Measurements from ENCODE around the gene ARHGAP12. TPM values are rescaled to one million over a fixed set of nuclear protein-coding genes. Genes with fewer than 3 reads are reported as not detected.

The ARHGAP12 gene
- total RNA-seq, 1 experiment from 2014 or later = 62.3 TPM

DNA sequence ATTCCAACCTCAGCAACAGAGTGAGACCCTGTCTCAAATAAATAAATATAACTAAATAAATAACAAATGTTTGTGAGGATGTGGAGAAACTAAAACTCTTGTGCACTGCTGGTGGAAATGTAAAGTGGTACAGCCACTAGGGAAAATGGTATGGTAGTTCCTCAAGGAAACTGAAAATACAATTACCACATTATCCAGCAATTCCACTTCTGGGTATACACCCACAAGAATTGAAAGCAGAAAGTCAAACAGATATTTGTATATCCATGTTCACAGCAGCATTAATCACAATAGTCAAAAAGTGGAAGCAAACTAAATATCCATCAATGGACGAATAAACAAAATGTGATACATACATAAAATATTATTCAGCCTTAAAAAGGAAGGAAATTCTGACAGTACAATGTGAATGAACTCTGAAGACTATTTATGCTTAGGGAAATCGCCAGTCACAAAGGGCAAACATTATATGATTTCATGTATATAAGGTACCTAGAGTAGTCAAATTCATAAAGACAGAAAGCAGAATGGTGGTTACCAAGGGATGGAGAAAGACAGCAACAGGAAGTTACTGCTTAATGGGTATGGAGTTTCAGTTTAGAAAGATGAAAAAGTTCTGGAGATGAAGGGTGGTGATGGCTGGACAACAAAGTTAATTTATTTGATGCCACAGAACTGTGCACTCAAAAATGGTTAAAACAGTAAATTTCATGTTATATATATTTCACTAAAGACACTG, 9.8 kb downstream of the ARHGAP12 start:
- H3K36me3 ChIP-seq (ENCODE audit: control insufficient read depth, insufficient read depth, low read length) = no peaks in the 10 kb centered on the region
- DNase-seq = no peak
- H3K4me3 ChIP-seq (ENCODE audit: low read depth, low read length) = no peak overlapping the region
- TF ChIP-seq, protein P1, sequence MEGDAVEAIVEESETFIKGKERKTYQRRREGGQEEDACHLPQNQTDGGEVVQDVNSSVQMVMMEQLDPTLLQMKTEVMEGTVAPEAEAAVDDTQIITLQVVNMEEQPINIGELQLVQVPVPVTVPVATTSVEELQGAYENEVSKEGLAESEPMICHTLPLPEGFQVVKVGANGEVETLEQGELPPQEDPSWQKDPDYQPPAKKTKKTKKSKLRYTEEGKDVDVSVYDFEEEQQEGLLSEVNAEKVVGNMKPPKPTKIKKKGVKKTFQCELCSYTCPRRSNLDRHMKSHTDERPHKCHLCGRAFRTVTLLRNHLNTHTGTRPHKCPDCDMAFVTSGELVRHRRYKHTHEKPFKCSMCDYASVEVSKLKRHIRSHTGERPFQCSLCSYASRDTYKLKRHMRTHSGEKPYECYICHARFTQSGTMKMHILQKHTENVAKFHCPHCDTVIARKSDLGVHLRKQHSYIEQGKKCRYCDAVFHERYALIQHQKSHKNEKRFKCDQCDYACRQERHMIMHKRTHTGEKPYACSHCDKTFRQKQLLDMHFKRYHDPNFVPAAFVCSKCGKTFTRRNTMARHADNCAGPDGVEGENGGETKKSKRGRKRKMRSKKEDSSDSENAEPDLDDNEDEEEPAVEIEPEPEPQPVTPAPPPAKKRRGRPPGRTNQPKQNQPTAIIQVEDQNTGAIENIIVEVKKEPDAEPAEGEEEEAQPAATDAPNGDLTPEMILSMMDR (IDR thresholded peaks at IDR 0.05; ENCODE audit: insufficient read depth in 1 of 2, low read depth in 1 of 2, low read length in 1 of 2, severe bottlenecking in 1 of 2, unreplicated experiment in 1 of 2) = no peak
- H3K4me1 Mint-ChIP-seq (ENCODE audit: low read depth, unreplicated experiment) = peaks cover 13% of the 10 kb centered on the region
- ChIA-PET CTCF (no interaction called here), POLR2A (no interaction called here)
- peaks cover 12% of the 10 kb centered on the region for H3K4me1 ChIP-seq
- intact Hi-C loops (cut with micrococcal nuclease; ENCODE audit: unreplicated experiment) = no loop called here
- no peak overlapping the region for H3K27ac Mint-ChIP-seq (ENCODE audit: unreplicated experiment)
- peaks cover 17% of the 10 kb centered on the region for H3K36me3 Mint-ChIP-seq (ENCODE audit: insufficient read depth, unreplicated experiment)
- no peaks in the 10 kb centered on the region for H3K27me3 Mint-ChIP-seq (ENCODE audit: insufficient read depth, unreplicated experiment)
- H3K9me3 Mint-ChIP-seq (ENCODE audit: unreplicated experiment) = no peaks in the 10 kb centered on the region
- no peak overlapping the region for H3K4me3 Mint-ChIP-seq (ENCODE audit: unreplicated experiment)
- H3K9me3 ChIP-seq = no peaks in the 10 kb centered on the region
- H3K27me3 ChIP-seq (replicated peaks; ENCODE audit: control insufficient read depth, insufficient read depth, low read length) = no peaks in the 10 kb centered on the region
- BruUV-seq (replicated peaks) = no TSS peak

DNA sequence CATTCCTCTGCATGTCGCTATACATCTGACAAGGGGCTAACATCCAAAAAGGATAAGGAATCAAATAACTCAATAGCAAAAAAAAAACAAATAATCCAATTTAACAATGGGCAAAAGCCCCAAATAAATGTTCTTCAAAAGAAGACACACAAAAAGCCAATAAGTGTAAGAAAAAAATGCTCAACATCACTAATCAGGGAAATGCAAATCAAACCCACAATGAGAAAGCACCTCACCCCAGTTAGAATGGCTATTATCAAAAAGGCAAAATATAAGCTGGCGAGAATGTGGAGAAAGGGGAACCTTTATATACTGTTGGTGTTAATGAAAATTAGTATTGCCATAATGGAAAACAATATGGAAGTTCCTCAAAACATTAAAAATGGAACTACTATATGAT, 14.3 kb downstream of the ARHGAP12 start:
- Mint-ChIP-seq H3K27me3 (ENCODE audit: insufficient read depth, unreplicated experiment) (no peaks in the 10 kb centered on the region), H3K4me3 (ENCODE audit: unreplicated experiment) (no peak overlapping the region), H3K9me3 (ENCODE audit: unreplicated experiment) (no peaks in the 10 kb centered on the region), H3K36me3 (ENCODE audit: insufficient read depth, unreplicated experiment) (peaks cover 19% of the 10 kb centered on the region), H3K27ac (ENCODE audit: unreplicated experiment) (no peak overlapping the region), H3K4me1 (ENCODE audit: low read depth, unreplicated experiment) (peaks cover 29% of the 10 kb centered on the region)
- Histone ChIP-seq H3K4me3 (ENCODE audit: low read depth, low read length) (no peak overlapping the region), H3K4me1 (peaks cover 34% of the 10 kb centered on the region), H3K36me3 (ENCODE audit: control insufficient read depth, insufficient read depth, low read length) (no peaks in the 10 kb centered on the region), H3K27me3 (replicated peaks; ENCODE audit: control insufficient read depth, insufficient read depth, low read length) (no peaks in the 10 kb centered on the region), H3K9me3 (no peaks in the 10 kb centered on the region)
- BruUV-seq (replicated peaks) = no TSS peak
- intact Hi-C loops (cut with micrococcal nuclease; ENCODE audit: unreplicated experiment) = no loop called here
- TF ChIP-seq, protein P1 (IDR thresholded peaks at IDR 0.05; ENCODE audit: insufficient read depth in 1 of 2, low read depth in 1 of 2, low read length in 1 of 2, severe bottlenecking in 1 of 2, unreplicated experiment in 1 of 2) = no peak
- ChIA-PET CTCF (no interaction called here), POLR2A (no interaction called here)
- no peak for DNase-seq

DNA sequence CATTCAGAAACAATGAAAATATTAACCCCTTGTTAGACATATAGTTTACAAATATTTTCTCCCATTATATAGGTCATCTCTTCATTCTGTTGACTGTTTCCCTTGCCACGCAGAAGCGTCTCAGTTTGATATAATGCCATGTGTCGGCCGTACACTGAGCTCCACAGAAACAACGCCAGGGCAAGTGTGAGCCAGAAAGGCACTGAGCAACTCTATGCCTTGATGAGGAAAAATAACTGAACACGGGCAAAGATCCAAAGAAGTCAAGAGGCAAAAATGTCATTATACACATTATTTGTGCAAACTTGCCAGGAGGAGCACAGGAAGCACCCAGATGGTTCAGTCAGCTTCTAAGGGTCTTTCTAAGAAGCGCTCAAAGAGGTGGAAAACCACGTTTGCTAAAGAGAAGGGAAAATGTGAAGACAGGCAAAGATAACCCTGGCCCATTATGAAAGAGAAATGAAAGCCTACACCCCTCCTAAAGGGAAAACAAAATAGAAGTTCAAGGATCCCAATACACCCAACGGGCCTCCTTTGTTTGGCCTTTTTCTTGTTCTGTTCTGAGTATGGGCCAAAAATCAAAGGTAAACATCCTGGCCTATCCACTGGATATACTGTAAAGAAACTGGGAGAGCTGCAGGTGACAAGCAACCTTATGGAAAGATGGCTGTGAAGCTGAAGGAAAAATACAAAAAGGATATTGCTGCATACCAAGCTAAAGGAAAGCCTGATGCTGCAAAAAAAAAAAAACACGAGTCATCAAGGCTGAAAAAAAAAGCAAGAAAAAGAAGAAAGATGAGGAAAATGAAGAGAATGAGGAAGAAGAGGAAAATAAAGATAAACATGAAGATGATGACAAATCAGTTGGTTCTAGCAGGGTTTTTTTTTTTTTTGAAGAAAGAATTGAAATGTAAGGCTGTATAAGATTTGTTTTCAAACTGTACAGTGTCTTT, 15.5 kb downstream of the ARHGAP12 start:
- H3K4me1 ChIP-seq = peaks cover 34% of the 10 kb centered on the region
- H3K9me3 ChIP-seq = no peaks in the 10 kb centered on the region
- Mint-ChIP-seq H3K27ac (ENCODE audit: unreplicated experiment) (peak overlapping the region; percentile 24), H3K9me3 (ENCODE audit: unreplicated experiment) (no peaks in the 10 kb centered on the region), H3K4me1 (ENCODE audit: low read depth, unreplicated experiment) (peaks cover 29% of the 10 kb centered on the region), H3K27me3 (ENCODE audit: insufficient read depth, unreplicated experiment) (no peaks in the 10 kb centered on the region), H3K4me3 (ENCODE audit: unreplicated experiment) (no peak overlapping the region), H3K36me3 (ENCODE audit: insufficient read depth, unreplicated experiment) (peaks cover 24% of the 10 kb centered on the region)
- POLR2A ChIA-PET = interaction anchor here (1.0 kb wide), 1 partner anchor 16 kb away, joined by 4 read pairs; no protein-coding TSS in a partner anchor
- CTCF ChIA-PET = interaction anchor here (0.6 kb wide), 1 partner anchor 14 kb away, joined by 6 read pairs; no protein-coding TSS in a partner anchor
- TF ChIP-seq, protein P1 (IDR thresholded peaks at IDR 0.05; ENCODE audit: insufficient read depth in 1 of 2, low read depth in 1 of 2, low read length in 1 of 2, severe bottlenecking in 1 of 2, unreplicated experiment in 1 of 2) = no peak
- intact Hi-C loops (cut with micrococcal nuclease; ENCODE audit: unreplicated experiment) = no loop called here
- H3K27me3 ChIP-seq (replicated peaks; ENCODE audit: control insufficient read depth, insufficient read depth, low read length) = no peaks in the 10 kb centered on the region
- H3K4me3 ChIP-seq (ENCODE audit: low read depth, low read length) = no peak overlapping the region
- no TSS peak for BruUV-seq (replicated peaks)
- no peaks in the 10 kb centered on the region for H3K36me3 ChIP-seq (ENCODE audit: control insufficient read depth, insufficient read depth, low read length)
- DNase-seq = no peak

All from Caco-2 (cell line).